Measurements from ENCODE around the gene PIEZO1. TPM values are rescaled to one million over a fixed set of nuclear protein-coding genes. Genes with fewer than 3 reads are reported as not detected.

The PIEZO1 gene
- polyA plus RNA-seq, 1 experiment = 47.0 TPM

DNA sequence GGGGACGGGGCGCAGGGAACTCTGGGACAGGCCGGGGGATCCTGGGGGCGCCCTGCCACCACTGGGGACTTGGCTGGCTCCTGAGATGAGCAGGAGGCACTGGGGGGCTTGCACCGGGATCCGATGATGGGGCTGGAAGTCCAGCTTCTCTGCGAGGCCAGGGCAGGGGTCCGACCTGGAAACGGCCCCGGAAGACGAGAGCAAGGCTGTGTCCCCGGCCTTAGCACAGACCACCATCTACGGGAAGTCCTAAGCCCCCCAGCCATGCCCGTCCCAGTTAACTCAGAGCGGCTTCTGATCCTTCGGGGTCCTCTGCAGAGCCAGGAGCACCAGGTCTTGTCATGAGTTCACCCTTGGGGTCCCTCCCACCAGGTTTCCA, 19.1 kb upstream of the PIEZO1 start:
- H3K27me3 ChIP-seq (ENCODE audit: control insufficient read depth, insufficient read depth, low read length) = no peaks in the 10 kb centered on the region
- peak overlapping the region; percentile 57 for H3K4me3 ChIP-seq (ENCODE audit: low read depth, low read length)
- H3K9me3 ChIP-seq (ENCODE audit: control insufficient read depth, insufficient read depth, low read length) = no peaks in the 10 kb centered on the region; the same call in 1 of the 2 replicates
- CTCF ChIA-PET = no interaction called here
- TF ChIP-seq, protein P1, sequence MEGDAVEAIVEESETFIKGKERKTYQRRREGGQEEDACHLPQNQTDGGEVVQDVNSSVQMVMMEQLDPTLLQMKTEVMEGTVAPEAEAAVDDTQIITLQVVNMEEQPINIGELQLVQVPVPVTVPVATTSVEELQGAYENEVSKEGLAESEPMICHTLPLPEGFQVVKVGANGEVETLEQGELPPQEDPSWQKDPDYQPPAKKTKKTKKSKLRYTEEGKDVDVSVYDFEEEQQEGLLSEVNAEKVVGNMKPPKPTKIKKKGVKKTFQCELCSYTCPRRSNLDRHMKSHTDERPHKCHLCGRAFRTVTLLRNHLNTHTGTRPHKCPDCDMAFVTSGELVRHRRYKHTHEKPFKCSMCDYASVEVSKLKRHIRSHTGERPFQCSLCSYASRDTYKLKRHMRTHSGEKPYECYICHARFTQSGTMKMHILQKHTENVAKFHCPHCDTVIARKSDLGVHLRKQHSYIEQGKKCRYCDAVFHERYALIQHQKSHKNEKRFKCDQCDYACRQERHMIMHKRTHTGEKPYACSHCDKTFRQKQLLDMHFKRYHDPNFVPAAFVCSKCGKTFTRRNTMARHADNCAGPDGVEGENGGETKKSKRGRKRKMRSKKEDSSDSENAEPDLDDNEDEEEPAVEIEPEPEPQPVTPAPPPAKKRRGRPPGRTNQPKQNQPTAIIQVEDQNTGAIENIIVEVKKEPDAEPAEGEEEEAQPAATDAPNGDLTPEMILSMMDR (IDR thresholded peaks at IDR 0.05; ENCODE audit: low read depth, low read length) = no peak
- H3K27ac ChIP-seq (ENCODE audit: low read depth, low read length) = no peak overlapping the region
- DNase-seq (ENCODE audit: low read depth, low spot score) = no peak
- POLR2A ChIA-PET = interaction anchor here (1.6 kb wide), 1 partner anchor 17 kb away, joined by 4 read pairs; no protein-coding TSS in a partner anchor

DNA sequence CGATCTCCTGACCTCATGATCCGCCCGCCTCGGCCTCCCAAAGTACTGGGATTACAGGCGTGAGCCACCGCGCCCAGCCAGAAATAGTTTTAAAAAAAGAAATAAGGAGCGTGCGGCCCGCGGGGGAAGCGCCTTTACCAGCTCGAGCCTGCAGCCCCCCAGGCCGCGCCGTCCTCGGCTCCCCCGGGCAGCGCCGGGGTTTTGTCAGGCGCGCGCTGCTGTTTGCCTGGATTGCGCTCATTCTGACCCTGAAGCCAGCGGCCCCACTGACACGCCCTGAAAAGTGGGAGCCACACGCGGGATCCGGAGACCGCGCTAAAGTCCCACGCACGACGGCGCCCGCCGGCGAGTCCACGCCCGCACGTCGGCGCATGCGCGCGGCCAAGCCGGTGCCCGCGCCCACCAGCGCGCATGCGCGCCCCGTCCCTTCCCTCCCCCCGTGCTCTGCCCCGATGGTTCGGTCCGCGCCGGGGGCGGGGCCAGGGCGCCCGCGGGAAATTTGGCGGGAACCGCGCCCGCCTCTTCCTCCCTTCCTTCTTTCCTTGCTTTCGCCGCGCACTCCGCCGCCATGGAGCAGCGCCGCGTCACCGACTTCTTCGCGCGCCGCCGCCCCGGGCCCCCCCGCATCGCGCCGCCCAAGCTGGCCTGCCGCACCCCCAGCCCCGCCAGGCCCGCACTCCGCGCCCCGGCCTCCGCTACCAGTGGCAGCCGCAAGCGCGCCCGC, 18.4 kb upstream of the PIEZO1 start, which contains the start of gene CDT1:
Gene CDT1 (plus strand): TSS at position 526 of the 724 bp plus-strand sequence. CDS start 43 bp downstream, at position 569.
- Histone ChIP-seq H3K27me3 (ENCODE audit: control insufficient read depth, insufficient read depth, low read length) (no peaks in the 10 kb centered on the region), H3K4me3 (ENCODE audit: low read depth, low read length) (peak within 1 kb of the TSS; percentile 67), H3K9me3 (ENCODE audit: control insufficient read depth, insufficient read depth, low read length) (no peaks in the 10 kb centered on the region; the same call in 1 of the 2 replicates), H3K27ac (ENCODE audit: low read depth, low read length) (peak within 1 kb of the TSS; percentile 21)
- no peak for DNase-seq (ENCODE audit: low read depth, low spot score)
- TF ChIP-seq, protein P1 (IDR thresholded peaks at IDR 0.05; ENCODE audit: low read depth, low read length) = no peak
- ChIA-PET POLR2A (interaction anchor here (0.7 to 1.6 kb wide), 5 partner anchors 8 to 99 kb away, joined by 3 to 7 read pairs (median 3); partner anchors contain the start of gene APRT), CTCF (interaction anchor here (0.9 to 1.3 kb wide), 2 partner anchors 19 to 66 kb away, joined by 4 read pairs; no protein-coding TSS in a partner anchor)

DNA sequence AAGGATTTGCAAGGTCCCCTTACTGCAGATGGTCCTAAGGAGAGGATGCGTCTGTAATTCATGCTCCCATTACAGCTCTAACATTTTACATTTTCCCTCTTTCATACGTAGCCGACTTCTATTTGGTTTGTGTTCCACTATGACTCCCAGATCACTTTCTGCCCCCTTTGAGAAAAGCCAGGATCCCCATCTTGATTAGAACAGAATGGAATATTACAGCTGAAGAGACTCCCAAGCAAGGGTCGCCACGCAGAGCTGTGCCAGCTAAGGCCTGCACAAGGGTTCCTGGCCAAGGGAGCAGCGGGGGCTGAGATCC, 15.2 kb upstream of the PIEZO1 start:
- Histone ChIP-seq H3K27me3 (ENCODE audit: control insufficient read depth, insufficient read depth, low read length) (no peaks in the 10 kb centered on the region), H3K4me3 (ENCODE audit: low read depth, low read length) (no peak overlapping the region), H3K9me3 (ENCODE audit: control insufficient read depth, insufficient read depth, low read length) (no peaks in the 10 kb centered on the region; the same call in 1 of the 2 replicates), H3K27ac (ENCODE audit: low read depth, low read length) (no peak overlapping the region)
- TF ChIP-seq, protein P1 (IDR thresholded peaks at IDR 0.05; ENCODE audit: low read depth, low read length) = no peak
- CTCF ChIA-PET = interaction anchor here (0.6 to 1.9 kb wide), 4 partner anchors 16 to 63 kb away, joined by 4 to 7 read pairs (median 4); no protein-coding TSS in a partner anchor
- no peak for DNase-seq (ENCODE audit: low read depth, low spot score)
- POLR2A ChIA-PET = interaction anchor here (1.2 kb wide), 1 partner anchor 27 kb away, joined by 4 read pairs; no protein-coding TSS in a partner anchor

DNA sequence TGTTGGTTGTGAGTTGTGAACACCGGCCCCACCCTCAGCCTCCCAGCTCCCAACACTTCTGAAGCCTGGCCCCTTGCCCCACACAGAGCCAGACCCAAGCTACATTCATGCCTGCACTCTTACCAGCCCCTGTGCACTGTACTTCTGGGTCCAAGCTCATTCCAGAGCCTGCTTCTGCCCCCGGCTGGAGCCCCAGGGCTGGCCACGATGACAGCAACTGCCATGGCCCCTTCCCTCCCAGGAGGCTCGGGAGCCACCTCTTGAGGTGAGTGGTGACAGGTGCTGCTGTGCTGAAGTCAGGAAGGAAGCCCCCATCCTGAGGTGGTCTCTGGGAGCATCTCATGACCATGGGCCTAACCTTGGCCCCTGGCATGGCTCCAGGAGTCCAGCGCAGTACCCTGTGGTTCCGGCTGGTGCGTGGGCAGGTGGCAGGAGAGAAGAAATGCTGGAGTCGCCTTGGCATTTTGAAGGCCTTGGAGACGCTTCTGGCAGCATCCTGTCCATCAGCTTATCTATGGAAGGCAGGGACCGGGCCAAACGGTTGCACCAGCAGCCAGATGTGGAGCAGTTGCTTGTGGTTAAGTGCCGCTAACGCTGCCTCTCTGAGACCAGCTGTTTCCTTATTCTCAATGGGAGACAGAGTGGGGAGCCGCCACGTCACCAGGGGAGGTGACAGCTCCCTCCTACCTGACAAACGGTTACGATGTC, 14.7 kb upstream of the PIEZO1 start:
- TF ChIP-seq, protein P1 (IDR thresholded peaks at IDR 0.05; ENCODE audit: low read depth, low read length) = no peak
- no peak overlapping the region for H3K4me3 ChIP-seq (ENCODE audit: low read depth, low read length)
- DNase-seq (ENCODE audit: low read depth, low spot score) = no peak
- ChIA-PET CTCF (interaction anchor here (1.3 to 1.9 kb wide), 2 partner anchors 15 to 57 kb away, joined by 4 read pairs; no protein-coding TSS in a partner anchor), POLR2A (interaction anchor here (1.2 kb wide), 1 partner anchor 26 kb away, joined by 4 read pairs; no protein-coding TSS in a partner anchor)
- H3K27ac ChIP-seq (ENCODE audit: low read depth, low read length) = no peak overlapping the region
- H3K27me3 ChIP-seq (ENCODE audit: control insufficient read depth, insufficient read depth, low read length) = no peaks in the 10 kb centered on the region
- H3K9me3 ChIP-seq (ENCODE audit: control insufficient read depth, insufficient read depth, low read length) = no peaks in the 10 kb centered on the region; the same call in 1 of the 2 replicates
